HEK293 (cell line): Measurements from ENCODE around the gene SP6.

Experiments
- HOXD13 ChIP-seq: sonication (generic); formaldehyde crosslinking; IDR thresholded peaks from 2 replicates; pipeline ENCODE4 v1.8.0; 2022; ENCODE audit warnings: missing genetic modification reagents, borderline replicate concordance
- KLF8 ChIP-seq: fragments of 450-650 bp; formaldehyde crosslinking; IDR thresholded peaks from 2 replicates; pipeline ENCODE4 v1.5.1; 2016; ENCODE audit warnings: missing biosample characterization, missing genetic modification characterization
- PRDM2 ChIP-seq: fragments of 450-650 bp; formaldehyde crosslinking; IDR thresholded peaks from 2 replicates; pipeline ENCODE4 v1.5.1; 2016; ENCODE audit warnings: missing biosample characterization, missing genetic modification characterization, borderline replicate concordance
- PRDM4 ChIP-seq: fragments of 450-650 bp; formaldehyde crosslinking; IDR thresholded peaks from 2 replicates; pipeline ENCODE4 v1.5.1; 2017; ENCODE audit warnings: missing biosample characterization, missing genetic modification characterization
- SETDB1 ChIP-seq: IDR thresholded peaks from one replicate; pipeline ENCODE4 v1.6.1; 2017; ENCODE audit warnings: mild to moderate bottlenecking, low read length, moderate library complexity, mixed read lengths; ENCODE audit not compliant: insufficient read length
- TCF7L2 ChIP-seq: IDR thresholded peaks from 2 replicates; pipeline ENCODE4 v1.6.1; 2011; ENCODE audit warnings: low read depth, mild to moderate bottlenecking, inconsistent platforms, low read length, moderate library complexity, borderline replicate concordance
- YY2 ChIP-seq: fragments of 450-650 bp; formaldehyde crosslinking; IDR thresholded peaks from 2 replicates; pipeline ENCODE4 v1.5.1; 2016; ENCODE audit warnings: missing biosample characterization, missing genetic modification characterization
- ZBTB17 ChIP-seq: fragments of 450-650 bp; formaldehyde crosslinking; IDR thresholded peaks from 2 replicates; pipeline ENCODE4 v1.5.1; 2016; ENCODE audit warnings: missing biosample characterization, missing genetic modification characterization
- ZBTB26 ChIP-seq: fragments of 450-650 bp; formaldehyde crosslinking; optimal IDR thresholded peaks from 2 replicates; pipeline ENCODE3; 2016; ENCODE audit warnings: missing biosample characterization, mild to moderate bottlenecking, missing genetic modification characterization
- ZBTB7A ChIP-seq: fragments of 450-650 bp; formaldehyde crosslinking; IDR thresholded peaks from 2 replicates; pipeline ENCODE4 v1.5.1; 2016; ENCODE audit warnings: low read depth, missing biosample characterization, missing genetic modification characterization
- ZFP3 ChIP-seq: fragments of 450-650 bp; formaldehyde crosslinking; IDR thresholded peaks from 2 replicates; pipeline ENCODE4 v1.5.1; 2016; ENCODE audit warnings: low read depth, missing biosample characterization, missing genetic modification characterization
- ZNF114 ChIP-seq: fragments of 450-650 bp; formaldehyde crosslinking; IDR thresholded peaks from 2 replicates; pipeline ENCODE4 v1.5.0; 2017; ENCODE audit warnings: missing biosample characterization, missing genetic modification characterization
- ZNF175 ChIP-seq: fragments of 450-650 bp; formaldehyde crosslinking; IDR thresholded peaks from 2 replicates; pipeline ENCODE4 v1.5.1; 2016; ENCODE audit warnings: missing biosample characterization, missing genetic modification characterization
- ZNF324 ChIP-seq: fragments of 450-650 bp; formaldehyde crosslinking; IDR thresholded peaks from 2 replicates; pipeline ENCODE4 v1.5.1; 2016; ENCODE audit warnings: missing biosample characterization, missing genetic modification characterization
- ZNF362 ChIP-seq: fragments of 450-650 bp; formaldehyde crosslinking; IDR thresholded peaks from 2 replicates; pipeline ENCODE4 v1.5.1; 2016; ENCODE audit warnings: missing biosample characterization, missing genetic modification characterization
- ZNF473 ChIP-seq: fragments of 450-650 bp; formaldehyde crosslinking; IDR thresholded peaks from 2 replicates; pipeline ENCODE4 v1.5.1; 2017; ENCODE audit warnings: missing biosample characterization, missing genetic modification characterization
- ZNF561 ChIP-seq: fragments of 450-650 bp; IDR thresholded peaks from 2 replicates; pipeline ENCODE4 v1.5.1; 2018; ENCODE audit warnings: missing biosample characterization, missing genetic modification characterization, borderline replicate concordance
- ZNF585B ChIP-seq: fragments of 450-650 bp; formaldehyde crosslinking; IDR thresholded peaks from 2 replicates; pipeline ENCODE4 v1.5.1; 2016; ENCODE audit warnings: missing biosample characterization, missing genetic modification characterization
- ZNF596 ChIP-seq: fragments of 450-650 bp; IDR thresholded peaks from 2 replicates; pipeline ENCODE4 v1.5.0; 2018; ENCODE audit warnings: missing biosample characterization, mild to moderate bottlenecking, missing genetic modification characterization, moderate library complexity
- ZNF600 ChIP-seq: fragments of 450-650 bp; formaldehyde crosslinking; IDR thresholded peaks from 2 replicates; pipeline ENCODE4 v1.5.1; 2016; ENCODE audit warnings: missing biosample characterization, missing genetic modification characterization
- ZNF621 ChIP-seq: fragments of 450-650 bp; formaldehyde crosslinking; IDR thresholded peaks from 2 replicates; pipeline ENCODE4 v1.5.1; 2017; ENCODE audit warnings: missing biosample characterization, missing genetic modification characterization
- ZNF624 ChIP-seq: fragments of 450-650 bp; formaldehyde crosslinking; IDR thresholded peaks from 2 replicates; pipeline ENCODE4 v1.5.1; 2017; ENCODE audit warnings: missing biosample characterization, missing genetic modification characterization
- ZNF629 ChIP-seq: fragments of 450-650 bp; formaldehyde crosslinking; IDR thresholded peaks from 2 replicates; pipeline ENCODE4 v1.5.1; 2017; ENCODE audit warnings: missing biosample characterization, missing genetic modification characterization
- ZNF639 ChIP-seq: fragments of 450-650 bp; formaldehyde crosslinking; IDR thresholded peaks from 2 replicates; pipeline ENCODE4 v1.5.1; 2016; ENCODE audit warnings: missing biosample characterization, missing genetic modification characterization
- ZNF660 ChIP-seq: fragments of 450-650 bp; IDR thresholded peaks from 2 replicates; pipeline ENCODE4 v1.5.1; 2018; ENCODE audit warnings: missing biosample characterization, mild to moderate bottlenecking, missing genetic modification characterization
- ZNF677 ChIP-seq: fragments of 450-650 bp; IDR thresholded peaks from 2 replicates; pipeline ENCODE4 v1.5.0; 2018; ENCODE audit warnings: missing biosample characterization, mild to moderate bottlenecking, missing genetic modification characterization, moderate library complexity
- ZNF707 ChIP-seq: fragments of 450-650 bp; formaldehyde crosslinking; IDR thresholded peaks from 2 replicates; pipeline ENCODE4 v1.5.1; 2016; ENCODE audit warnings: missing biosample characterization, missing genetic modification characterization
- ZNF785 ChIP-seq: fragments of 450-650 bp; formaldehyde crosslinking; IDR thresholded peaks from 2 replicates; pipeline ENCODE4 v1.5.1; 2016; ENCODE audit warnings: missing biosample characterization, missing genetic modification characterization
- ZNF843 ChIP-seq: fragments of 450-650 bp; formaldehyde crosslinking; IDR thresholded peaks from 2 replicates; pipeline ENCODE4 v1.5.1; 2016; ENCODE audit warnings: missing biosample characterization, missing genetic modification characterization
- ZSCAN30 ChIP-seq: fragments of 450-650 bp; IDR thresholded peaks from 2 replicates; pipeline ENCODE4 v1.5.1; 2018; ENCODE audit warnings: missing biosample characterization, mild to moderate bottlenecking, missing genetic modification characterization, moderate library complexity

The SP6 gene

GRCh38 chr17:47810200-47810821, 40.7 kb downstream of the SP6 start (continued):
- no peak for TF ChIP-seq ZNF621 (tag by site-specific recombination)
- no peak for TF ChIP-seq ZFP3
- TF ChIP-seq ZNF639 (tag by site-specific recombination), result 0 out of 2 replicates have a peak, but pooled peaks have one; percentile 24
- no peak for TF ChIP-seq ZNF677 (tag by site-specific recombination)
- no peak for TF ChIP-seq YY2 (tag by site-specific recombination)
- TF ChIP-seq ZNF175 (tag by site-specific recombination), result no peak
- no peak for TF ChIP-seq ZNF843 (tag by site-specific recombination)
- no peak for TF ChIP-seq TCF7L2
- no peak for TF ChIP-seq HOXD13
- TF ChIP-seq ZNF585B (tag by site-specific recombination), result no peak
- TF ChIP-seq PRDM2, result no peak
- TF ChIP-seq ZSCAN30, result no peak
- TF ChIP-seq ZNF324 (tag by site-specific recombination), result 0 out of 2 replicates have a peak, but pooled peaks have one; percentile 25
- TF ChIP-seq ZNF561 (tag by site-specific recombination), result no peak
- TF ChIP-seq ZNF600 (tag by site-specific recombination), result peak; percentile 40; the same call in 1 of the 2 replicates
- TF ChIP-seq ZBTB7A (tag by site-specific recombination), result no peak
- no peak for TF ChIP-seq ZNF707 (tag by site-specific recombination)
- no peak for TF ChIP-seq SETDB1
- no peak for TF ChIP-seq ZNF596 (tag by site-specific recombination)
- TF ChIP-seq ZNF473 (tag by site-specific recombination), result no peak
- TF ChIP-seq PRDM4 (tag by site-specific recombination), result no peak
- no peak for TF ChIP-seq ZNF785 (tag by site-specific recombination)
- TF ChIP-seq ZBTB17, result peak; percentile 26; the same call in 1 of the 2 replicates
- no peak for TF ChIP-seq KLF8 (tag by site-specific recombination)
- no peak for TF ChIP-seq ZNF114 (tag by site-specific recombination)
- 0 out of 2 replicates have a peak, but pooled peaks have one; percentile 27 for TF ChIP-seq ZNF362 (tag by site-specific recombination)
- TF ChIP-seq ZNF660 (tag by site-specific recombination), result no peak
- TF ChIP-seq ZNF629 (tag by site-specific recombination), result peak; percentile 73
- no peak for TF ChIP-seq ZNF624
- TF ChIP-seq ZBTB26, result no peak
